H1 (cell line): ENCODE results near the gene ITGA8. TPM values are rescaled to one million over a fixed set of nuclear protein-coding genes. Genes with fewer than 3 reads are reported as not detected.

Source experiments
- BCL11A ChIP-seq, 2 experiments: IDR thresholded peaks; one replicate each; pipeline ENCODE4 v1.6.1; 2011; ENCODE audit warnings: low read depth in 2 of 2, low read length in 2 of 2, mild to moderate bottlenecking in 2 of 2
- CHD7 ChIP-seq: fragments of 300-600 bp; sonication (generic); IDR thresholded peaks from 2 replicates; pipeline ENCODE4 v1.7.1; 2012; ENCODE audit warnings: low read length, moderate library complexity, mild to moderate bottlenecking, inconsistent platforms; ENCODE audit not compliant: insufficient replicate concordance
- CTCF ChIP-seq, 3 experiments: IDR thresholded peaks; 1 replicate in 2 of 3; 2 replicates in 1 of 3; pipeline versions ENCODE4 v1.5.1 to v1.6.1; 2011; ENCODE audit warnings: low read length in 3 of 3, mild to moderate bottlenecking in 3 of 3, inconsistent platforms in 2 of 3, low read depth in 1 of 3, moderate library complexity in 1 of 3; ENCODE audit not compliant: insufficient read depth in 1 of 3; ENCODE audit errors: control extremely low read depth in 1 of 3
- FOSL1 ChIP-seq: IDR thresholded peaks from 2 replicates; pipeline ENCODE4 v1.6.1; 2011; ENCODE audit warnings: mild to moderate bottlenecking, low read depth, low read length, moderate library complexity; ENCODE audit not compliant: insufficient read depth
- JUND ChIP-seq: IDR thresholded peaks from 2 replicates; pipeline ENCODE4 v1.6.1; 2011; ENCODE audit warnings: mild to moderate bottlenecking, improper control_type of control experiment, low read length
- RXRA ChIP-seq: IDR thresholded peaks from 2 replicates; pipeline ENCODE4 v1.6.1; 2011; ENCODE audit warnings: low read depth, mild to moderate bottlenecking, low read length, moderate library complexity; ENCODE audit not compliant: insufficient read depth
- SAP30 ChIP-seq: fragments of 300-600 bp; sonication (generic); IDR thresholded peaks from 2 replicates; pipeline ENCODE4 v1.7.1; 2012; ENCODE audit warnings: low read length, moderate library complexity, mild to moderate bottlenecking, inconsistent platforms; ENCODE audit not compliant: insufficient read depth, insufficient replicate concordance
- SIRT6 ChIP-seq: IDR thresholded peaks from one replicate; pipeline ENCODE4 v1.7.1; 2012; ENCODE audit warnings: low read length, inconsistent platforms
- polyA plus RNA-seq, 7 experiments: library from polyadenylated mRNA; depleted of rRNA in 3 of 7; stranded (reverse) in 5 of 7; unstranded in 2 of 7; fragments of >200 nt in 5 of 7; fragments of 200-250 nt in 2 of 7; gene quantifications; 1 replicate in 5 of 7; 2 replicates in 1 of 7; 4 replicates in 1 of 7; pipeline versions ENCODE4 v1.2.1 to v1.2.3, GENCODE V29; 2011 to 2013; ENCODE audit warnings: missing spikeins in 2 of 7, mixed read lengths in 2 of 7
- total RNA-seq: library from RNA; stranded (reverse); fragmentation: NEBNext Ultra II Directional; extraction: Animal tissue kit (Norgen Biotek cat#: 25700); gene quantifications from 2 replicates; pipeline ENCODE4 v1.2.1, GENCODE V29; 2021

ITGA8 gene
- total and polyA plus RNA-seq, 2 of the 8 experiments (the other 6 are each of a cell fraction or from before 2014, with no cell fraction given): not detected

- no peak for TF ChIP-seq CHD7
- TF ChIP-seq JUND: no peak
- TF ChIP-seq RXRA: no peak
- TF ChIP-seq CTCF (IDR thresholded peaks at IDR 0.05; ENCODE audit: control extremely low read depth in 1 of 3, insufficient read depth in 1 of 3, low read depth in 1 of 3, low read length in 3 of 3): no peak
- no peak for TF ChIP-seq SIRT6
- TF ChIP-seq FOSL1: no peak
- TF ChIP-seq SAP30: no peak
- no peak for TF ChIP-seq BCL11A (IDR thresholded peaks at IDR 0.05; ENCODE audit: low read depth in 2 of 2, low read length in 2 of 2)
These were observed 14.4 kb downstream of the ITGA8 start (continued) for GRCh38 chr10:15705298-15705697.
